Mesenchymal stem cell (in vitro differentiated cells and primary cell): ENCODE data around the gene ZNF320.
"Not testable (repeated sequence)": the region's sequence is repeated elsewhere in the genome, so short reads cannot be mapped to it uniquely, and the experiment has no call there.

Source experiments
- DNase-seq: peaks from one replicate; pipeline ENCODE4 v3.0.0-alpha.2; 2013
- H2AFZ ChIP-seq: one replicate; pipeline ENCODE4 v1.6.1; 2013; ENCODE audit warnings: low read depth, mild to moderate bottlenecking, control low read depth, inconsistent platforms, low read length, moderate library complexity
- H2AK5ac ChIP-seq: 2 replicates; pipeline ENCODE4 v1.6.1; 2013; ENCODE audit warnings: low read length, moderate library complexity, mild to moderate bottlenecking, inconsistent platforms; ENCODE audit not compliant: severe bottlenecking
- H2BK120ac ChIP-seq: one replicate; pipeline ENCODE4 v1.6.1; 2013; ENCODE audit warnings: low read depth, mild to moderate bottlenecking, inconsistent platforms, low read length, moderate library complexity
- H2BK12ac ChIP-seq, 2 experiments: one replicate each; pipeline ENCODE4 v1.6.1; 2013; ENCODE audit warnings: inconsistent platforms in 2 of 2, low read length in 2 of 2, mild to moderate bottlenecking in 2 of 2, moderate library complexity in 2 of 2, control low read depth in 1 of 2
- H2BK15ac ChIP-seq: one replicate; pipeline ENCODE4 v1.6.1; 2013; ENCODE audit warnings: mild to moderate bottlenecking, low read depth, inconsistent platforms; ENCODE audit not compliant: poor library complexity, severe bottlenecking
- H2BK5ac ChIP-seq: 2 replicates; pipeline ENCODE4 v1.6.1; 2013; ENCODE audit warnings: low read depth, mild to moderate bottlenecking, low read length, control low read depth, inconsistent platforms; ENCODE audit not compliant: poor library complexity, severe bottlenecking
- H3K14ac ChIP-seq, 2 experiments: one replicate each; pipeline ENCODE4 v1.6.1; 2013; ENCODE audit warnings: inconsistent platforms in 2 of 2, low read length in 2 of 2, control low read depth in 1 of 2, mild to moderate bottlenecking in 1 of 2, moderate library complexity in 1 of 2
- H3K18ac ChIP-seq, 2 experiments: one replicate each; pipeline ENCODE4 v1.6.1; 2013; ENCODE audit warnings: inconsistent platforms in 2 of 2, low read length in 2 of 2, control low read depth in 1 of 2, low read depth in 1 of 2, mild to moderate bottlenecking in 1 of 2
- H3K23ac ChIP-seq, 2 experiments: one replicate each; pipeline ENCODE4 v1.6.1; 2013; ENCODE audit warnings: inconsistent platforms in 2 of 2, low read length in 2 of 2, mild to moderate bottlenecking in 2 of 2, moderate library complexity in 2 of 2, control low read depth in 1 of 2
- H3K27ac ChIP-seq: 2 replicates; pipeline ENCODE4 v1.5.1; 2013; ENCODE audit warnings: mild to moderate bottlenecking, moderate library complexity, low read length, control low read depth, inconsistent platforms; ENCODE audit not compliant: poor library complexity, severe bottlenecking
- H3K27me3 ChIP-seq, 2 experiments: 2 replicates each; pipeline versions ENCODE4 v1.6.1 to v1.7.0; 2013; ENCODE audit warnings: low read length in 2 of 2, mild to moderate bottlenecking in 2 of 2, moderate library complexity in 2 of 2, control low read depth in 1 of 2, inconsistent platforms in 1 of 2; ENCODE audit not compliant: control insufficient read depth in 1 of 2, insufficient read depth in 1 of 2
- H3K36me3 ChIP-seq, 2 experiments: 2 replicates each; pipeline versions ENCODE4 v1.6.1 to v1.7.0; 2013; ENCODE audit warnings: low read length in 2 of 2, control low read depth in 1 of 2, inconsistent platforms in 1 of 2, low read depth in 1 of 2, mild to moderate bottlenecking in 1 of 2; ENCODE audit not compliant: insufficient read depth in 2 of 2, control insufficient read depth in 1 of 2
- H3K4ac ChIP-seq, 2 experiments: one replicate each; pipeline ENCODE4 v1.6.1; 2013; ENCODE audit warnings: inconsistent platforms in 2 of 2, low read length in 2 of 2, mild to moderate bottlenecking in 2 of 2, moderate library complexity in 2 of 2, control low read depth in 1 of 2, low read depth in 1 of 2
- H3K4me1 ChIP-seq: 2 replicates; pipeline ENCODE4 v1.6.1; 2013; ENCODE audit warnings: low read depth, low read length, control low read depth; ENCODE audit not compliant: control insufficient read depth, insufficient read depth
- H3K4me2 ChIP-seq: 2 replicates; pipeline ENCODE4 v1.6.1; 2013; ENCODE audit warnings: low read length, mild to moderate bottlenecking, inconsistent platforms; ENCODE audit not compliant: poor library complexity, severe bottlenecking
- H3K4me3 ChIP-seq, 2 experiments: 2 replicates each; pipeline versions ENCODE4 v1.5.1 to v1.7.0; 2013; ENCODE audit warnings: low read length in 2 of 2, mild to moderate bottlenecking in 2 of 2, control low read depth in 1 of 2, low read depth in 1 of 2; ENCODE audit not compliant: insufficient read depth in 1 of 2
- H3K79me1 ChIP-seq: replicated peaks from 2 replicates; pipeline ENCODE4 v1.6.1; 2013; ENCODE audit warnings: mild to moderate bottlenecking, control low read depth, low read length, inconsistent platforms; ENCODE audit not compliant: poor library complexity, severe bottlenecking
- H3K9ac ChIP-seq: 2 replicates; pipeline ENCODE4 v1.7.0; 2013; ENCODE audit warnings: mild to moderate bottlenecking, low read length, moderate library complexity
- H3K9me3 ChIP-seq: 2 replicates; pipeline ENCODE4 v1.7.0; 2013; ENCODE audit warnings: mild to moderate bottlenecking, low read length; ENCODE audit not compliant: control insufficient read depth
- H4K8ac ChIP-seq: one replicate; pipeline ENCODE4 v1.6.1; 2013; ENCODE audit warnings: inconsistent platforms, mild to moderate bottlenecking, low read length, moderate library complexity
- H4K91ac ChIP-seq: one replicate; pipeline ENCODE4 v1.6.1; 2013; ENCODE audit warnings: mild to moderate bottlenecking, low read length, inconsistent platforms
- WGBS: methylation state at CpG from one replicate; pipeline ENCODE4 v1.1.7; 2013; ENCODE audit warnings: mixed read lengths; 5-methylcytosine and 5-hydroxymethylcytosine counted together

ZNF320 gene

GRCh38 chr19:52944703-52945493, 47.5 kb upstream of the ZNF320 start:
- H3K27ac ChIP-seq, H3K79me1 ChIP-seq, H3K36me3 ChIP-seq, H3K4ac ChIP-seq, H4K91ac ChIP-seq, H4K8ac ChIP-seq, H3K4me2 ChIP-seq, H3K18ac ChIP-seq, DNase-seq, H2AFZ ChIP-seq, H2BK12ac ChIP-seq, H2BK120ac ChIP-seq, H3K4me1 ChIP-seq, H2BK5ac ChIP-seq, H3K14ac ChIP-seq, H3K27me3 ChIP-seq, H2BK15ac ChIP-seq, H3K4me3 ChIP-seq, H3K23ac ChIP-seq, H3K9ac ChIP-seq, H2AK5ac ChIP-seq: not testable (repeated sequence)
- WGBS = 76% methylated on average over 13 of the region's 17 CpGs
- peaks cover 31% of the 10 kb centered on the region for H3K9me3 ChIP-seq

GRCh38 chr19:52943884-52944643, 46.6 kb upstream of the ZNF320 start:
- H3K18ac ChIP-seq = no peak overlapping the region
- no peak overlapping the region for H3K23ac ChIP-seq
- H3K27ac ChIP-seq = no peak overlapping the region
- H3K14ac ChIP-seq = no peak overlapping the region
- H3K4ac ChIP-seq = no peak overlapping the region
- no peak overlapping the region for H2AFZ ChIP-seq
- H2BK5ac ChIP-seq = no peak overlapping the region
- no peak overlapping the region for H2BK15ac ChIP-seq
- no peak overlapping the region for H2AK5ac ChIP-seq
- H3K36me3 ChIP-seq = no peaks in the 10 kb centered on the region
- H3K4me2 ChIP-seq = no peak overlapping the region
- no peak overlapping the region for H2BK120ac ChIP-seq
- no peak overlapping the region for H3K4me3 ChIP-seq
- no peak for DNase-seq
- no peaks in the 10 kb centered on the region for H3K27me3 ChIP-seq
- no peak overlapping the region for H3K9ac ChIP-seq
- peaks cover 23% of the 10 kb centered on the region for H3K9me3 ChIP-seq
- peaks cover 3% of the 10 kb centered on the region for H3K4me1 ChIP-seq
- no peak overlapping the region for H4K91ac ChIP-seq
- H3K79me1 ChIP-seq = peaks cover 8% of the 10 kb centered on the region
- WGBS = 89% methylated on average over 14 of the region's 17 CpGs
- H2BK12ac ChIP-seq = no peak overlapping the region
- H4K8ac ChIP-seq = no peak overlapping the region

DNA sequence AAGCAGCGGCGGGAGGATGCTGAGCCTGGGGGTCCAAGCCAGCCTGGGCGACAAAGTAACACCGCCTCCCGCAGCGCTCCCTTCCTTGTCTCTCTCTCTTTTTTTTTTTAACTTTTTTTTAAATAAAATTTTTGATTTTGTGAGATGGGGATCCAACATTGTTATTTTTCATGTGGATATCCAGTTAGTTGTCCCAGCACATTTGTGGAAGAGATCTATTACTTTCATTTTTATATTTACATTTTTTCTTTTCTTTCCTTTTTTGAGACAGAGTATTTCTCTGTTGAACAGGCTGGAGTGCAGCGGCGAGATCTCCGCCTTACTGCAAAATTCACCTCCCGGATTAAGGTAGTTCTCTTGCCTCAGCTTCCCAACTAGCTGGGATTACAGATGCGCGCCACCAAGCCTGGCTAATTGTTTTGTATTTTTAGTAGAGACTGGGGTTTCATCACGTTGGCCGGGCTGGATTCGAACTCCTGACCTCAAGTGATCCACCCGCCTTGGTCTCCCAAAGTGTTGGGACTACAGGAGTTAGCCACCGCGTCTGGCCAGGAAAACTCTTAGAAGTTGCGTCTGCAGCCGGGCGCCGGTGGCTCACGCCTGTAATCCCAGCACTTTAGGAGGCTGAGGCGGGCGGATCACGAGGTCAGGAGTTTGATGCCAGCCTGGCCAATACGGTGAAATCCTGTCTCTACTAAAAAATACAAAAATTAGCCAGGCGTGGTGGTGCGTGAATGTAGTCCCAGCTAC, 45.9 kb upstream of the ZNF320 start:
- Histone ChIP-seq H2BK5ac (no peak overlapping the region), H2BK15ac (peak overlapping the region; percentile 69), H3K4ac (no peak overlapping the region), H3K9ac (peak overlapping the region; percentile 72), H2AK5ac (no peak overlapping the region), H3K27ac (peak overlapping the region; percentile 77), H4K91ac (no peak overlapping the region), H3K18ac (peak overlapping the region in 1 of 2 experiments; percentile 37), H3K23ac (no peak overlapping the region), H2AFZ (peak overlapping the region; percentile 77), H2BK120ac (no peak overlapping the region), H2BK12ac (no peak overlapping the region), H4K8ac (no peak overlapping the region), H3K4me1 (peaks cover 3% of the 10 kb centered on the region), H3K36me3 (no peaks in the 10 kb centered on the region), H3K14ac (no peak overlapping the region), H3K27me3 (no peaks in the 10 kb centered on the region), H3K9me3 (peaks cover 15% of the 10 kb centered on the region), H3K4me3 (peak overlapping the region; percentile 41 to 97), H3K79me1 (peaks cover 8% of the 10 kb centered on the region), H3K4me2 (peak overlapping the region; percentile 90)
- whole genome bisulfite sequencing = 90% methylated on average over 23 of the region's 29 CpGs
- no peak for DNase-seq
